ENCODE data around the gene ECHS1. TPM values are rescaled to one million over a fixed set of nuclear protein-coding genes. Genes with fewer than 3 reads are reported as not detected.

ECHS1 gene
- total RNA-seq, 1 experiment from 2014 or later: 156 TPM

DNA sequence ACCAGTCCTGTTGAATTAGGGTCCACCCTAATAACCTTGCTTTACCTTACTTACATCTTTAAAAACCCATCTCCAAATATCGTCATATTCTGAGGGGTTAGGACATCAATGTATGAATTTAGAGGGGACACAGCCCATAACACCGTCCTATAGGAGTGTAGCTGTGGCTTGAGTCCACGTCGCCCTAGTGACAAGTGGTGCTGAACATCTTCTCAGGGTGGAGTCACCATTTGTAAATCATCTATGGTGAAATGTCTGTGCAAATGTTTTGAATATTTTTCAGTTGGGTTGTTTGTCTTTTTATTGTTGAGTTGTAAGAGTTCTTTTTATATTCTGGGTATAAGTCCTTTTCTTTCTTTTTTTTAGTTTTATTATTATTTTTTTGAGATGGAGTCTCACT, 31.2 kb downstream of the ECHS1 start:
- DNase-seq (ENCODE audit: low spot score): no peak

DNA sequence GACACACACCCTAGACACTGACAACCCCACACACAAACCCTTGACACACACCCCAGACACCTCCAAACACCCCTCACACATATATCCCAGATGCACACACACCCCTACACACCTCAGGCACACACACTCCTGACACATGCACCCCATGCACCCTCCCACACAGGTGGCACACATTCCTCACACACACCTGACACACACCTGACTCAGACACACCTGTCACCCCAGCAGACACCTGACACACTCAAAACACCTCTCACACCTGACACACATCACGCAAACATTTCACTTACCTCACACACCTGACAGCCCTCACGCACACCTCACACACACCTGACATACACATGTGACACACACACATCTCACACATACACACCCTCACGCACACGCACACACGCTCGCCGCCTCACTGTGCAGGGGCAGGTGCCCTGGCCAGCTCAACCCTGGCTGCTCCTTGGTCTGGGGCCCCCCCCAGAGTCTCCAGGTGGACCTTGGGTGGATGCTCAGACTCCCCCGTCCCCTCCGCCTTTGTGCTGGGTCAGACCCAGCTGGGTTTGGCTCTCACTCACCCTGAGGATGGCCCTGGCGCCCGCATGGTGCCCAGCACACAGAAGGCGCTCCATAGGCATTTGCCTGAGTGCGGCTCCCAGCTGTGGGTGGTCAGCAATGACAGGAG, 33.3 kb downstream of the ECHS1 start:
- no peak for DNase-seq (ENCODE audit: low spot score)

DNA sequence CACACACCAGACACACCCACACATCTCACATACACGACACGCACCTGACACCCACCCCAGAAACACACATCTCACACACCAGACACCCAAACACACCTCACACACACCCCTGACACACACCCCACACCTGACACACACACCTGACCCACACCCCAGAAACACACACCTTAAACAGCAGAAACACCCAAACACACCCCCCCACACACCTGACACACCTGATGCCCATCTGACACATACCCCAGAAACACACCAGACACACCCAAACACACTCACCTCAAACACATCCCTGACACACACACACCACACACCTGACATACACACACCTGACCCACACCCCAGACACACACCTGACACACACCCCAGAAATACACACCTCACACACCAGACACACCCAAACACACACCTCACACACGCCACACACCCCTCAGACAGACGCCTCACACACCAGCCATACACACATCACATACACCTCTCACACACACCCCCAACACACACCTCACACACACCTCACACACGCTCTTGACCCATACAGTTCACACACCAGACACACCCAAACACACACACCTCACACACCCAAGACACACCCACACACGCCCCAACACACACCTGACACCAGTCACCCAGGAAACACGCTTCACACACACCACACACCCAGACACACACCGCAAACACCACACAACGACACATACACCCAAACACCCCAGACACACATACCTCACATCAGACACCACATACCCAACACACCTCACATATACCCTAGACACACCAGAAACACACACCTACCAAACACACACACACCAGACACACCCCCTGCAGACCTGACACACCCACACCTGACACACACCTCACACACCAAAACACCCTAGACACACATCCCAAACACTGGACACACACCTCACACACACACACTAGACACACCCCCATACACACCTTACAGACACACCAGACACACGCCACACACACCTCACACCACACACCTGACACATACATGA, 34.8 kb downstream of the ECHS1 start:
- no peak for DNase-seq (ENCODE audit: low spot score)

DNA sequence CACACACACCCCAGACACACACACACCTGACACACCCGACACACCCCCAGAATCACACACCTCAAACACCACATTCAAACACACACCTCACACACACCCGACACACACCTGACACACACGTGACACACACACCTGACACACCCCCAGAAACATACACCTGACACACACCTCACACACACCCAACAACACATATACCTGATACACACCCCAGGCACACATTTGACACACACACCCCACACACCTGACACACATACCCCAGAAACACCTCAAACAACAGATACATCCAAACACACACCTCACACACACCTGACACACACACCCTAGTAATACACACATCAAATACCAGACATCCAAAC, 35.8 kb downstream of the ECHS1 start:
- no peak for DNase-seq (ENCODE audit: low spot score)

GRCh38 chr10:133336577-133337369, 36.4 kb downstream of the ECHS1 start, which contains the start of gene CALY:
Gene CALY (minus strand): TSS chr10:133336896. CDS start chr10:133328989, 7,907 bp downstream.
- DNase-seq (ENCODE audit: low spot score): no peak

GRCh38 chr10:133336118-133336576, 37.0 kb downstream of the ECHS1 start:
- DNase-seq (ENCODE audit: low spot score): no peak

DNA sequence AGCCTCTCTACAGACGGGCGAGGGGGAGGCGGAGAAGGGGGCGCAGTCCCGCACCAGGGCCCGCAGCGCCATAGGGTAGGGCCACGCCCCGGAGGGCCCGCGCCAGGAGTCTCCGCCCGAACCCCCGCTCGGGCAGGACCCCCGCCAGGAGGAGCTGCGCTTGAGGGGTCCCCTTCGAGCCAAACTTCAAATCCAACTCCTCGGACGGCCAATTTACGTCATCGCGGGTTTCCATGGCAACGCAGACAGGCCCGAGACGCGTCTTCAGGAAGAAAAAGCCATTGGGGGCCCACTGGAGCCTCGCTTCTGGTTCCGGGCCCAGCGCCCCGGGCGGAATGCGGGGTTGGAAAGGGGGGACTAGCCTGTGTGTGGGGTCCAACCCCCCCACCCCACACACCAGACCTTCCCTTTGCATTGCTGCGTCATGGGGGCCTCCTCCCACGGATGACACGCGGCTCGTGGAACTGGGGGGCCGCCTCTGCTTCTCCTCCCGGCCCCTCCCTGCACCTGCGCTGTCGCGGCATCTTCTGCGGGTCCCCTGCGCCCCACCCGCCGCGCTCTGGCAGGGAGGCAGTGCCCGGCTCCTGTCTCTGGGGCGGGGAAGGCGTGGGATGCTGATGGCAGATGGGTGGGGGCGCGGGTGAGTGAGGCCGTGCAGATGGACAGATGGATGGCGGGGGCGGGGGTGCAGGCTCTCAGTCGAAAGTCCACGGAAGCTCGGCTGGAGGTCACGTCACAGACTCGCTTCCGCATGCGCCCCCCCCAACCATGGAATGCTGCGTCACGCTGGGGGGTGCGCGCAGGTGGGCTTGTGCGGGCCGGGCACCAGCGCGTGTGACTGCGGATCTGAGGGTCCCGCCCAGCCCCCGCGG, 37.7 kb downstream of the ECHS1 start:
- DNase-seq (ENCODE audit: low spot score): no peak

DNA sequence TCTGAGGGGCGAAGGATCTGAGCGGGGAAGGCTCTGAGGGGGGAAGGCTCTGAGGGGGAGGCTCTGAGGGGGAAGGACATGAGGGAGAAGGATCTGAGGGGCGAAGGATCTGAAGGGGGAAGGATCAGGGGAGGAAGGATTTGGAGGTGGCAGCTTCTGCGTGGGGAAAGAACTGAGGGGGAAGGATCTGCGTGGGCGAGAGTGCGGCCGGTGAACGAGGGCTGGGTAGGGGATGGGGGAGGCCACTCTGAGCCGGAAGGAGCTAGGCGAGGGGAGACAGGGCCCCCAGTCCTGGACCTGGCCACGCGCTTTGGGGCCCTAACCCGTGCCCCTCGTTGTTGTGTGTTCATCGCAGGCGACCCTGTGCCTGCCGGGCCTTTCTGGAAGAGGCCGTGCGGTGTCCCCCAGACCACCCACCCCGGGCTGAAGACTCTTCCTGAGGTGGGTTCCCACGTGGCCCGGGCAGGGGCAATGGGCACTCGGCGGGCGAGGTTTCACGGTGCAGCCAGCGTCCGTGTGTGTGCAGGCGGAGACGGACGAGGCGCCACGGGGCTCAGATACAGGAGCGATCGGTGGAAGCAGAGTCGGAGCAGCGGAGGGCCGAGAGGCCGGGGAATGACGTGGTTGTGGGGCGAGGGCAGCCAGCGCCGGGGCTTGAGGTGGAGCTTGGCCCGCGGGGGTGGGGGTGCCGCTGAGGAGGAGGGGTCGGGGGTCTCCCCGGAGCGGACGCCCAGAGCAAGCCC, 38.5 kb downstream of the ECHS1 start:
- DNase-seq (ENCODE audit: low spot score): no peak

- DNase-seq (ENCODE audit: low spot score): no peak
Measured at GRCh38 chr10:133332936-133333699, 40.0 kb downstream of the ECHS1 start.

- peak; percentile 67 for DNase-seq (ENCODE audit: low spot score)
Measured at GRCh38 chr10:133329491-133330202, 43.5 kb downstream of the ECHS1 start.

GRCh38 chr10:133328358-133329343, 44.5 kb downstream of the ECHS1 start:
- DNase-seq (ENCODE audit: low spot score): no peak

GRCh38 chr10:133327651-133328357, 45.4 kb downstream of the ECHS1 start:
- DNase-seq (ENCODE audit: low spot score): no peak

DNA sequence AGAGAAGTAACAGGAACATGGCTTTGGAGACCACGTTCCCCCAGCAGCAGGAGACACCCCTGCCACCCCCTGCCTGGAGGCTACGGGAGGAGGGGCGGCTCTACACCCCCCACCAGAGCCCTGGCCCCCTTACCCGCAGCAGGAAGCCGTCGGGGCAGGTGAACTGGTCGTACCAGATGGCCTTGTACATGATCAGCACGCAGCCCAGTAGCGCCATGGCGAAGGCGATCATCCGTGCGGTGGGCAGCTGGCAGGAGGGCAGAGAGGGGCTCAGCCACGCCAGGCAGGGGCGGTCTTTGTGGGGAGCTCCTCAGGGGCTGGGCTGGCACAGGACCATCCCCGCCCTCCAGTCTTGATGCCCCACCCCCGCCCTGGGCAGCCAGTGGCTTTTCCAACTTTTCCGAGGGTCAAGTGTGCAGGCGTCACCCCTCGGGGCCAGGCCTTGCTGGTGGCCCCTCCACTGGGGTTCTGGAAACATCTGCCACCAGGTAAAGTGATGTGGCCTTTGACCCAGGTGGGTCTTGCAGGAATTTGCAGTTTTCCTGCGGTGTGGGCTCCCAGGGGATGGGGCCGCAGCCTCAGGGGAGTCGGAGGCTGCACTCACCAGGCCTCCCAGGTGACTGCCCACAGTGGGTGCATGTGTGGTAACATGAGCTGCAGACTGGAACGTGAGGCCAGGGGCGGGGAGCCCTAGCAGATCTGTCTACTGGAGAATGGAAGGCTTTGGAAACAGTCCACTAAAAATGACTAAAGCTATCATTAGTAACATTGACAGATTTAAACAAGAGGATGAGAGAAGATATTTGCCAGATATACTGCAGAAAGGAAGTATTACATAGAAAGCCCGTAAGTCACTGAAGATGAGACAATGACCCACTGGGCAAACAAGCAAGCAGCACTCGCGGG, 46.2 kb downstream of the ECHS1 start:
- no peak for DNase-seq (ENCODE audit: low spot score)

DNA sequence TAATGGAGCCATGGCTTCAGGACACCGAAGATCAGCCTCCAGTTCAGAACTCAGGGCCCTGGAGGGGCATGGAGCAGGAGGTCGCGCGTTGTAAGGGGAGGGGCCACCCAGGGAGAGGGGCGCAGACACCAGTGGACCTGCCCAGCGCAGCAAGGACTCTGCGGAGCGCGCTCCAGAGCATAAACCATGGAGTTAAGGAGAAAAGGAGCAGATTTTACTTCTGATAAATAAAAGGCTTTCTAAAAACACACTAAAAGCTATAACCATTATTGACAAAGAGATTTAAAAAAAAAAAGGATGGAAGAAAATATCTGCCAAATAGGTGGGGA, 47.0 kb downstream of the ECHS1 start:
- no peak for DNase-seq (ENCODE audit: low spot score)

DNA sequence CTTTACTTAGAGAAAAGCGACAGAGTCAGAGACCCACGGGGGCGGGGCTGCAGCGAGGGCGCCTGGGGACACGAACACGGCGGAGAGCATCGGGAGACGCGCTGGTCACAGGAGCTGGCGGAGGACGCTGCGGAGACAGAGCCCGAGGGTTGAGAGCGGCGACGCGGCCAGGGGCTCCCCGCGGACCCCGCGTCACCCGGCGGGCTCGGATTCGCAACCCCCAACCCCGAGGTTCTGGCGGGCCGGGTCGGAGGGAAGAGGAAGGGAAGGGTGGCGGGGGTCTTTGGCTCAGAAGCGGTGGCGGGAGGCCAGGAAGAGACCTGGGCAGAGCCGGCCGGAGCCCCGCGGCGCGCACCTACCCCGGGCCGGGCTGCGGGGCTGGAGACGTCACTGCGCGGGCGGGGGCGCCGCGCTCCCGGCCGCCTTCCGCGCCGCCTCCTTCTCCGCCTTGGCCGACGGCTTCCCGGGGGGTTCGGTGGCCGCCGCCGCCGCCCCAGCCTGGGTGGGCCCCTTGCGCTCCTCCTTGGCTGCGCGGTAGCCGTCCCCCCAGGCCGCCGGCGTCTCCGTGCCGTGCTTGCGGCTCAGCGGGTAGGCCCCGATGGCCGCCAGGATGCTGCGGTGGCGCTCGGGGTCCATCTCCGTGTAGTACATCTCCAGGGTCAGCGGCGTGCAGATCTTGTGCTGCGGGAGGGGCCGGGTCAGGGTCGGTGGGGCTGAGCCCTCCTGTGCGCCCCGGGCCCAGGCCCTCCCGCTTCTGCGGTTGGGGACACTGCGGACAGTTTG, 47.5 kb downstream of the ECHS1 start:
- DNase-seq (ENCODE audit: low spot score): no peak
